ENCODE measurements around the gene MSANTD7. TPM values are rescaled to one million over a fixed set of nuclear protein-coding genes. Genes with fewer than 3 reads are reported as not detected.

MSANTD7 gene, protein sequence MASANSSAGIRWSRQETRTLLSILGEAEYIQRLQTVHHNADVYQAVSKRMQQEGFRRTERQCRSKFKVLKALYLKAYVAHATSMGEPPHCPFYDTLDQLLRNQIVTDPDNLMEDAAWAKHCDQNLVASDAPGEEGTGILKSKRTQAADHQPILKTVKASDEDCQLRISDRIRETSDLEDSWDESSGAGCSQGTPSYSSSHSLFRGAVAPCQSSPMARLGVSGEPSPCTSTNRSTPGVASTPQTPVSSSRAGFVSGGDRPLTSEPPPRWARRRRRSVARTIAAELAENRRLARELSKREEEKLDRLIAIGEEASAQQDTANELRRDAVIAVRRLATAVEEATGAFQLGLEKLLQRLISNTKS
- total RNA-seq = 7.0 and 12.6 TPM in 2 replicates

DNA sequence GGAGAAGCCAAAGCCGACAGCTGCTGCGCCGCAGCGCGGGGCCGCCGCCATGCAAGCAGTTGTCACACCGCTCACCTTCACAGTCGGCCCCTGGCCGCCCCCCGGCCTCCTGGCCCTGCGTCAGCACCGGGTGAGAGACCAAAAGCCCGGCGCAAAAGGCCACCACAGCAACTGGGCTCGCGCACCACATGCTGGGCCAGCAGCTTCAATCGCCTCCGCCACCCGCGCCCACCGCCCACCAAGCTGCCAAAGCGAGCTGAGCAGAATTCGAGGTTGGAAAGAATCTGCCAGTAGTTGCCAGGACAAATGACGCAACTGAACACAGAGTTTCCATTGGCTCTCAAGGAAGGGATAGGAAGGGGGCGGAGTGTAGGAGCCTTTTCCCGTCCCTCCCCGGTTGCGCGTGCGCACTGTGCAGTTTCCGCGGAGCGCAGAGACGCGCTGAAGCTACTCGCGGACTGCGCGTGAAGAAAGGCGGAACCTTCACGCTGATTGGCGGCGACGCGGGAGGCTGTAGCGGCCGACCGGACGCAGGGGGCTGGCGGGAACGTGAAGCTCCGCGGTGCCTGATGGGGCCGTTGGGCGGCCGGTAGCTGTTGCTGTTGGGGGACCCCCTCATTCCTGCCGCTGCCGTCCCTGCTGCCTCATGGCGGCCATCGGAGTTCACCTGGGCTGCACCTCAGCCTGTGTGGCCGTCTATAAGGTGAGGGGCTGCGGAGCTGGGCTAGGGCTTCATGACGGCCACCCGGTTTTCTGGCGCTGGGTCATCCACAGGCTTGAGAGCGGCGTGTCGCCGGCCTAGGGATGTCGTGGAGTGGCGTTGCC, at the start of gene MSANTD7, which contains the start of the genes CDNF and HSPA14:
MSANTD7 (plus strand) TSS at position 550 of the 825 bp plus-strand sequence. CDS start 3,979 bp downstream, outside the sequence.
CDNF (minus strand) TSS at position 281 of the 825 bp plus-strand sequence; CDS start at position 190, 91 bp downstream.
HSPA14 (plus strand) TSS at position 550 of the 825 bp plus-strand sequence; CDS start at position 647, 97 bp downstream.

DNA sequence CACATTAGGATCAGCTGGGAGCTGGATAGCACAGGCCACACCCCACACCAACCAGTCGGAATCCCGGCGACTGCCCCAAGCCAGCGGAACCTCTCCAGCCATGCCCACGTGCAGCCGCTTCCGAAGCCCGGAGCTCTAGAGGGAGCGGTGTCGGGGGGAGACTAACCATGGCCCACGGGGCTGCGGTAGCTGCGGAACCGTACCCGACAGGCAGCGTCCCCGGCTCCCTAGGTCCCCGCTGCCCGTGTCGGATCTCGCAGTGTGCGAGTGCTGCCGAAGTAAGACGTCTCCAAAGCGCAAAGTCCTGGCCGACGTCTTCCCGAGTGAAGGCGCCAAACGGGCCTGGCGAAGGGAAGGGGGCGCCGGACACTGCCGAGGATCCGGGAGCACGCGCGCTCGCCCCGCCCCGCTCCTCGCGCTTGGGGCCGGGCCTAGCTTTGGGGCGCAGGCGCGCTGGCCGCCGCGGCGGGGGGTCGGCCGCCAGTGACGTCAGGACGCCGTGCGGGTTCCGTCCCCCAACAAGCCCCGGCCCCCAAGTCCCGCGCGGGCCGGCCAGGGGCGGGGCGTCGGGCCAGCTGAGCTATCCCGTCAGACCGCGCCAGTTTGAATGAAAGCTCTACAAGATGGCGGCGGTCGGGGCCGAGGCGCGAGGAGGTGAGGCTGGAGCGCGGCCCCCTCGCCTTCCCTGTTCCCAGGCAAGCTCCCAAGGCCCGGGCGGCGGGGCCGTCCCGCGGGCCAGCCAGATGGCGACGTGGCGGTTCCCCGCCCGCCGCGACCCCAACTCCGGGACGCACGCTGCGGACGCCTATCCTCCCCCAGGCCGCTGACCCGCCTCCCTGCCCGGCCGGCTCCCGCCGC, 40.4 kb downstream of the MSANTD7 start, which contains the start of gene SUV39H2:
SUV39H2 (plus strand) TSS at position 601 of the 858 bp plus-strand sequence; CDS start at position 624, 23 bp downstream.

Other genes with a start within 250 kb of the MSANTD7 start
- gene FAM107B, start 63.4 kb upstream of the MSANTD7 start, total RNA-seq = 7.1 and 8.5 TPM in 2 replicates
- gene CDNF, start 269 bp upstream of the MSANTD7 start, total RNA-seq = 0.21 TPM in 1 of 2 replicates, not detected in the other
- gene HSPA14, start within 50 bp of the MSANTD7 start, total RNA-seq = 14.2 and 20.8 TPM in 2 replicates
- 13.5 and 16.1 TPM in 2 replicates for gene SUV39H2, start 40.6 kb downstream of the MSANTD7 start, total RNA-seq
- 7.4 and 7.6 TPM in 2 replicates for gene DCLRE1C, start 115.8 kb downstream of the MSANTD7 start, total RNA-seq
- not detected in 2 replicates for gene MEIG1, start 121.1 kb downstream of the MSANTD7 start, total RNA-seq
- 0.09 TPM in 1 of 2 replicates, not detected in the other for gene OLAH, start 205.6 kb downstream of the MSANTD7 start, total RNA-seq

Measured in airway epithelial cell (primary cell).